K562 (cell line): ENCODE data around the gene CLCN2.

Source experiments
- CEBPB ChIP-seq: fragments of 450-650 bp; IDR thresholded peaks from 2 replicates; pipeline ENCODE4 v1.6.1; 2016; ENCODE audit warnings: missing genetic modification characterization, missing compliant biosample characterization
- EZH2 ChIP-seq: IDR thresholded peaks from 2 replicates; pipeline ENCODE4 v1.6.1; 2012; ENCODE audit warnings: low read depth, mild to moderate bottlenecking, inconsistent platforms, low read length, borderline replicate concordance
- POLR3A ChIP-seq: IDR thresholded peaks from 2 replicates; pipeline ENCODE4 v1.6.1; 2011; ENCODE audit warnings: borderline replicate concordance, mild to moderate bottlenecking, moderate library complexity; ENCODE audit not compliant: insufficient read length, insufficient read depth; ENCODE audit errors: extremely low read depth

DNA sequence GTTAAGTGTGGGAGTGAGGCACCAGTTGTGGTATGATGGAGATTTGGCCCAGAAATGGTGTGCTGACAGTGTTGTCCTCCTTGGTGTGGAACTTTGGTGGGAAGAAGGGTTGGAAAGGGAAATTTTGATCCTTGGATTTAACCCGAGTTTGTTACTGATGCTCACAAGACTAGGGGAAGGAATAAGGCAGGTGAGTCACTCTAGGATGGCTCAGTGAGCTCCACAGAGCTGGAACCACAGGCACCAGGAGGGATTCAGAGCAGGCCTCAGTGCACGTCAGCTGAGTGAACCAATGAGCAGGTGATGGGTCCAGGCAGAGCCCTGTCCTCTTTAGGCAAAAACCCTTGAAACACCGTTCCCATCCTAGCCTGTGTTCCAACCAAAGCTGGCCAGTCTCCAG lies 29.9 kb upstream of the CLCN2 start:
- TF ChIP-seq CEBPB (tag): no peak
- TF ChIP-seq POLR3A: no peak
- TF ChIP-seq EZH2: no peak
